Neuron (in vitro differentiated cells): ENCODE measurements around the gene TMEFF1.

Experiments
- H2AFZ ChIP-seq: one replicate; pipeline ENCODE4 v1.6.1; 2013; ENCODE audit warnings: low read depth, mild to moderate bottlenecking, inconsistent platforms, low read length, moderate library complexity
- H3K27me3 ChIP-seq: one replicate; pipeline ENCODE4 v1.6.1; 2013; ENCODE audit warnings: low read length; ENCODE audit not compliant: insufficient read depth
- H3K36me3 ChIP-seq: one replicate; pipeline ENCODE4 v1.6.1; 2013; ENCODE audit warnings: low read length; ENCODE audit not compliant: insufficient read depth
- H3K4me1 ChIP-seq: one replicate; pipeline ENCODE4 v1.6.1; 2013; ENCODE audit warnings: low read length; ENCODE audit not compliant: insufficient read depth
- H3K4me3 ChIP-seq: 2 replicates; pipeline ENCODE4 v1.5.1; 2013; ENCODE audit warnings: mild to moderate bottlenecking, low read length, moderate library complexity
- H3K9me3 ChIP-seq: one replicate; pipeline ENCODE4 v1.6.1; 2013; ENCODE audit warnings: low read length

The TMEFF1 gene, protein sequence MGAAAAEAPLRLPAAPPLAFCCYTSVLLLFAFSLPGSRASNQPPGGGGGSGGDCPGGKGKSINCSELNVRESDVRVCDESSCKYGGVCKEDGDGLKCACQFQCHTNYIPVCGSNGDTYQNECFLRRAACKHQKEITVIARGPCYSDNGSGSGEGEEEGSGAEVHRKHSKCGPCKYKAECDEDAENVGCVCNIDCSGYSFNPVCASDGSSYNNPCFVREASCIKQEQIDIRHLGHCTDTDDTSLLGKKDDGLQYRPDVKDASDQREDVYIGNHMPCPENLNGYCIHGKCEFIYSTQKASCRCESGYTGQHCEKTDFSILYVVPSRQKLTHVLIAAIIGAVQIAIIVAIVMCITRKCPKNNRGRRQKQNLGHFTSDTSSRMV

GRCh38 chr9:100472788-100473275, at the start of gene TMEFF1:
Gene TMEFF1, plus strand, starts transcription at chr9:100473149. Its CDS starts 396 bp downstream, at chr9:100473545.
- Histone ChIP-seq H3K27me3 (no peaks in the 10 kb centered on the region), H3K36me3 (peaks cover 5% of the 10 kb centered on the region), H3K4me1 (peaks cover 18% of the 10 kb centered on the region), H2AFZ (peak within 1 kb of the TSS; percentile 58), H3K4me3 (peak within 1 kb of the TSS; percentile 79), H3K9me3 (no peaks in the 10 kb centered on the region)

DNA sequence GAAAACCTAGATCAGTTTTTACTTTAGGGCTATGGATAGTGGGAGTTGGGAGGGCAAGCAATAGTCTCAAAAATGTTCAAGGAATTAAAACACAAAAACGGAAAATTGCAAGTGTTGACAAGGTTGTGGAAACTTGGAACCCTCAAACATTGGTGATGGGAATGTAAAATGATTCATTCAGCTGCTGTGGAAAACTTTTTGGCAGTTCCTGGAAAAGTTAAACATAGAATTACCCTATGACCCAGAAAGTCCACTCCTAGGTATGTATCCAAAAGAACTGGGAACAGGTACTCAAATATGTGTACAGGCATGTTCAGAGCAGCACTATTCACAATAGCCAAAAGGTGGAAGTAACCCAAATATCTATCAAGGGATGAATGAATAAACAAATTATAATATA, 47.2 kb upstream of the TMEFF1 start:
- peak overlapping the region; percentile 96 for H2AFZ ChIP-seq
- peak overlapping the region; percentile 59 for H3K4me3 ChIP-seq
- no peaks in the 10 kb centered on the region for H3K9me3 ChIP-seq
- peaks cover 2% of the 10 kb centered on the region for H3K36me3 ChIP-seq
- H3K4me1 ChIP-seq = peaks cover 19% of the 10 kb centered on the region
- H3K27me3 ChIP-seq = no peaks in the 10 kb centered on the region

GRCh38 chr9:100426189-100426529, 46.8 kb upstream of the TMEFF1 start:
- Histone ChIP-seq H3K4me3 (peak overlapping the region; percentile 59), H3K9me3 (no peaks in the 10 kb centered on the region), H3K4me1 (peaks cover 19% of the 10 kb centered on the region), H3K27me3 (no peaks in the 10 kb centered on the region), H3K36me3 (peaks cover 2% of the 10 kb centered on the region), H2AFZ (peak overlapping the region; percentile 96)

GRCh38 chr9:100426530-100427365, 46.2 kb upstream of the TMEFF1 start, which contains the start of gene MSANTD3:
Gene MSANTD3, plus strand, starts transcription at chr9:100427143. Its CDS starts 14,796 bp downstream, at chr9:100441939.
- H3K4me1 ChIP-seq = peaks cover 19% of the 10 kb centered on the region
- peak within 1 kb of the TSS; percentile 96 for H2AFZ ChIP-seq
- H3K27me3 ChIP-seq = no peaks in the 10 kb centered on the region
- no peaks in the 10 kb centered on the region for H3K9me3 ChIP-seq
- H3K4me3 ChIP-seq = peak within 1 kb of the TSS; percentile 90
- H3K36me3 ChIP-seq = peaks cover 2% of the 10 kb centered on the region

- no peaks in the 10 kb centered on the region for H3K27me3 ChIP-seq
- peak overlapping the region; percentile 90 for H3K4me3 ChIP-seq
- H2AFZ ChIP-seq = peak overlapping the region; percentile 56
- H3K4me1 ChIP-seq = peaks cover 19% of the 10 kb centered on the region
- H3K9me3 ChIP-seq = no peaks in the 10 kb centered on the region
- H3K36me3 ChIP-seq = peaks cover 4% of the 10 kb centered on the region
These were observed 45.3 kb upstream of the TMEFF1 start for GRCh38 chr9:100427366-100428263.

- H3K27me3 ChIP-seq = no peaks in the 10 kb centered on the region
- peak overlapping the region; percentile 90 for H3K4me3 ChIP-seq
- H2AFZ ChIP-seq = no peak overlapping the region
- peaks cover 19% of the 10 kb centered on the region for H3K4me1 ChIP-seq
- no peaks in the 10 kb centered on the region for H3K9me3 ChIP-seq
- H3K36me3 ChIP-seq = peaks cover 11% of the 10 kb centered on the region
These were observed 43.9 kb upstream of the TMEFF1 start for GRCh38 chr9:100428871-100429654.

DNA sequence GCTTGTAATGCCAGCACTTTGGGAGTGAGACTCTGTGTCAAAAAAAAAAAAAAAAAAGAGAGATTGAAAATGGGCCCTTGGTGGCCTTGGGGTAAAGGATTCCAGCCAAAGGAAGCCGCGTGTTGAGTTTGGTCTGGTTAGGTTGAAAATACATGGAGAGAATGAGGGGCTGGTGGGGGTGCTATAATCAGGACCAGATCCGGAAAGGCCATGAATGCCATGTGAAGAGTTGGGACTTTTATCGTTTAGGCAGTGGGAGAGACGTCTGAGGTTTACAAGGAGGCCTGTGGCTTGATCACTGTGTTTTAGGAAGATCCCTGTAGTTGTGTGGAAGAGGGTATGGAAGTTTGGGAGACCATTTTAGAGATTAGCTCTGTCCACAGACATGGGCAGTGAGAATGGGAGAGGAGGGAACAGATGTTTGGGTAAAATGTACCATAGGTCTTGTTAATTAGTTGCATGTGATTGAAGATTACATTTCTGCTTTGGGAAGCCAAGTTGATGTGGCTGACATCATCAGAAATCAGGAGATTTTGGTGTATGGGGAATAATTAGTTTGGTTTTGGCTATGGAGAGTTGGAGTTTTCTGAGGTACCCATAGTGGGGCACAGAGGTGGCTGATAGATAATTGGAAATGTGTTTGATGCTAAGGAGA, 42.5 kb upstream of the TMEFF1 start:
- Histone ChIP-seq H2AFZ (no peak overlapping the region), H3K27me3 (no peaks in the 10 kb centered on the region), H3K9me3 (no peaks in the 10 kb centered on the region), H3K4me1 (peaks cover 19% of the 10 kb centered on the region), H3K4me3 (no peak overlapping the region), H3K36me3 (peaks cover 11% of the 10 kb centered on the region)

DNA sequence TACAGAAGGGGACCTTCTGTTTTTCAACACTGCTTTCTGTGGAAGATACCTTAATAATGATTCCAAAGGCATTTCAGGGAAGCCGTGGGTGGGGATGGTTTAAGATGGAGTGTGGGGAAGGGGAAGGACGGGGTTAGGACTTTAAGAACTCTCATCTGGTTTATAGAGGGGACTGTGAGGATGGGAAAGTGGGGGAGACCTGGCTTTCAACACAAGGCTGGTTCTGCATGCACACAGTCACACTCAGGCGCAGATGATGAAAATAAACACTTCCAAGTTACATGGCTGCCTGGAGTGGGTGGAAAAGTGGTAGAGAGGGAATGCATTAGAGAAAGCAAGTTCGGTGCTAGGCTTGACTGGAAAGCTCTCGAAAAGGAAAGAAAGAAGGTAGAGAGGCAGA, 41.1 kb upstream of the TMEFF1 start:
- no peak overlapping the region for H2AFZ ChIP-seq
- H3K27me3 ChIP-seq = no peaks in the 10 kb centered on the region
- no peak overlapping the region for H3K4me3 ChIP-seq
- H3K4me1 ChIP-seq = peaks cover 13% of the 10 kb centered on the region
- H3K36me3 ChIP-seq = peaks cover 11% of the 10 kb centered on the region
- no peaks in the 10 kb centered on the region for H3K9me3 ChIP-seq

- peaks cover 13% of the 10 kb centered on the region for H3K4me1 ChIP-seq
- no peaks in the 10 kb centered on the region for H3K27me3 ChIP-seq
- no peak overlapping the region for H2AFZ ChIP-seq
- no peak overlapping the region for H3K4me3 ChIP-seq
- no peaks in the 10 kb centered on the region for H3K9me3 ChIP-seq
- H3K36me3 ChIP-seq = peaks cover 11% of the 10 kb centered on the region
These were observed 40.2 kb upstream of the TMEFF1 start for GRCh38 chr9:100432736-100433135.

- H3K9me3 ChIP-seq = no peaks in the 10 kb centered on the region
- peaks cover 9% of the 10 kb centered on the region for H3K36me3 ChIP-seq
- H2AFZ ChIP-seq = no peak overlapping the region
These were observed 36.4 kb upstream of the TMEFF1 start for GRCh38 chr9:100436571-100436970.

GRCh38 chr9:100437860-100438805, 34.8 kb upstream of the TMEFF1 start:
- no peaks in the 10 kb centered on the region for H3K4me1 ChIP-seq
- H3K9me3 ChIP-seq = no peaks in the 10 kb centered on the region
- no peak overlapping the region for H2AFZ ChIP-seq
- H3K4me3 ChIP-seq = no peak overlapping the region
- peaks cover 18% of the 10 kb centered on the region for H3K36me3 ChIP-seq
- no peaks in the 10 kb centered on the region for H3K27me3 ChIP-seq

More at GRCh38 chr9:100436571-100436970, 36.4 kb upstream of the TMEFF1 start:
- H3K4me3 ChIP-seq = no peak overlapping the region
- H3K4me1 ChIP-seq = no peaks in the 10 kb centered on the region
- no peaks in the 10 kb centered on the region for H3K27me3 ChIP-seq
